EH (cell line): ENCODE results near the gene THSD4.

Experiments used
- DNase-seq: peaks from one replicate; pipeline ENCODE4 v3.0.0-alpha.2; 2015; ENCODE audit warnings: low read depth

THSD4 gene

DNA sequence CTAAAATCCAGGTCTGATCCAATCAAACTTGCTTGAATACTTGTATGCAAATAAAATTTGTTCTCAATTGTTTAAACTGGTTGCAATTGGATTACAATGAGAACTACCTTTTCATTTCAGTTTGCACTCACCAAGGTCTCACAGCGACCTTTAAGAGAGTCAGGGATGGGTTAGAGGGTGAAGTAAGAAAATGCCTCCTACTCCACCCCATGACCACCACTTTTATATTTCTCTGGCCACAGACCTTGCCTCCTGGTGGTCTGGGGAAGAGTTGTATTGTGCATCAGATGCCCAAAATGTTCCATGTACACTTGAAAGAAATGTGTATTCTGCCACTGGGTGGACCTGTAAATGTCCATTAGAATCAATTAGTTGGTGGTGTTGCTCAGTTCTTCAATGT, 16.4 kb upstream of the THSD4 start:
- DNase-seq, result no peak

GRCh38 chr15:71103102-71103676, 12.1 kb upstream of the THSD4 start:
- DNase-seq, result peak; percentile 70

DNA sequence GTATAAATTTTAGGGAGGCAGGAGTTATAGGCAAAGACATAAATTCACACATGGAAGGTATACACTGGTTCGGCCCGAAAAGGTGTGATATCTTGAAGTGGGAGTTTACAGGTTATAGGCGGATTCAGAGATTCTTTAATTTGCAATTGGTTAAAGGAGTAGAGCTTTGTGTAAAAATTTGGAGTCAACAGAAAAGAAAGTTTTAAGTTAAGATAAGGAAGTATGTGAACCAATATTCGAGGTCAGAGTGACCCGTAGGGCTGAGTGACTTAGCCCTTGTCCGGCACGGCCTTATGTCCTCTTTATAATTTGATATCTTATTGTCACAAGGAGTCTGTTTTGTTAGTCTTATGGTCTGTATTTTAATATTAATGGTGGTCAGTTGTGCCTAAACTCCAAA, 10.6 kb upstream of the THSD4 start:
- no peak for DNase-seq

GRCh38 chr15:71105444-71105843, 9.8 kb upstream of the THSD4 start:
- no peak for DNase-seq

GRCh38 chr15:71106802-71107500, 8.3 kb upstream of the THSD4 start:
- no peak for DNase-seq

DNA sequence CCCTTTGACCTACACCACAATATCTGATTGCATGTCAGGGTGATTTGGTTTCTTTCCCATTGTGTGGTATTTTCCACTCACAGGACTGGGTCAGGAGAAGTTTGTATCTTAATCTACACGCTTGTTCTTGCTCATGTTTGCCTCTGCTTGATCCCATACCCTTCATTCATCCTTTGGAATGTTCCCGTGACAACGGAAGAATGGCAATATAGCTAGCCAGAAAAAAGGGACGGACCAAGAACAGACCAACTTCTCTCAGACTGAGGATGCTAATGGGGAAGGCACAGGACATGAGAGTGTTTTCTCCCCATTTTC, 7.8 kb upstream of the THSD4 start:
- DNase-seq, result no peak

DNA sequence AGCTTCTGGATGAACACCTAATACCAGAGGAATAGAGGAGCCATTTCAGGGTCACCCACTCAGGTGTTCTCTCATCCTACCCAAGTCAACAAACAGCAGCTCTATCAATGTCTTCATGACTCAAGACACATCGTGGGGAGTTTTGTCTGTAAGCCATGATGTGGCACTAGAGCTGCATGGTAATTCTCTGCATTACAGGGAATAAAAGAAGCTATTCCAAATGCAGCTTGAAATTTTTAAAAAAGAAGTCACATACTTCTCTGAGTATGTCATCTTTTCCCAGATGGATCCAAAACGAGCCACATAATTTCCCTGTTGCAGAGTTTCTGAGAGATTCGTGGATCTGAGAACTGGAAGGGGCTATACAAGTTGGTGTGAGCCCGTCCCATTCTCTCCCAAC, 6.1 kb upstream of the THSD4 start:
- peak; percentile 85 for DNase-seq

DNA sequence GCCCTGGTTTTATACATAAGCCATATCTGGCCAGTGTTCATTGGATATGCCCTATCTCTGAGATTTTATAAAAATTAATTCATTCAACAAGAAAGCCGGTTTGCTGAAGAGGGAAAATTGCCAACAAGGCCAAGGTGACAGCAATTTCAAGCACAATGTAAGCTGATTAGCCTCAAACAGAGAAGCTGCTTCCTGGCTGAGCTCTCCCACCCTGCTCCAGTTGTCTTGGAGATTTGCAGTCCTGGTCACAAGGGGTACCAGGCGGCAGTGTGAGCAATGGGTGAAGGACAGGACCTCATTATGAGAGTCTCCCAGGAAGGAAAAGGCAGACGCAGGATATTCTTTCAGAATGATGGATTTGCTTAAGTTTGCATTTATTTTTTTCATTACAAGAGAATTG, 5.4 kb upstream of the THSD4 start:
- no peak for DNase-seq

GRCh38 chr15:71110405-71111180, 4.7 kb upstream of the THSD4 start:
- DNase-seq, result no peak

DNA sequence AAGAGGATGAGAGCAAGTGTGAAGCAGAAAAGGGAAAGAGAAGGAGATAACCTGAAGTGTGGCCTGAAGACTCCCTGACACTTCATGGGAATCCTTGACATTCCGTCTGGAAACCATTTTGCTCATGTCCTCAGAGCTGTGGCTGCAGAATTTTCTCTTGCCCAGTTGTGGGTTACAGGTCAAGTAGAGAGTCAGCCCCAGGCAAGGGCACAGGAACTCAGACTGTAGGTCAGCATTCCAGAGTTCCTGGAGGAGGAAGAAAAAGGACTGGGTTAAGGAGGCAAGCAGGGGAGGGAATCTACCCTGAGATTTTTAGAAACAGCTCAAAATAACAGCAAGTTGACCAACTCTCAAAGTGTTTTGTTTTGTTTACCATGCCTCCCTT, 4.1 kb upstream of the THSD4 start:
- peak; percentile 77 for DNase-seq

- peak; percentile 49 for DNase-seq
Observed at GRCh38 chr15:71111950-71112349, 3.3 kb upstream of the THSD4 start.

- DNase-seq, result peak; percentile 36
Observed at GRCh38 chr15:71112429-71112828, 2.8 kb upstream of the THSD4 start.

GRCh38 chr15:71114066-71114680, 1.1 kb upstream of the THSD4 start:
- DNase-seq, result no peak

- DNase-seq, result peak; percentile 66
Observed at GRCh38 chr15:71115567-71116351, 488 bp downstream of the THSD4 start.

DNA sequence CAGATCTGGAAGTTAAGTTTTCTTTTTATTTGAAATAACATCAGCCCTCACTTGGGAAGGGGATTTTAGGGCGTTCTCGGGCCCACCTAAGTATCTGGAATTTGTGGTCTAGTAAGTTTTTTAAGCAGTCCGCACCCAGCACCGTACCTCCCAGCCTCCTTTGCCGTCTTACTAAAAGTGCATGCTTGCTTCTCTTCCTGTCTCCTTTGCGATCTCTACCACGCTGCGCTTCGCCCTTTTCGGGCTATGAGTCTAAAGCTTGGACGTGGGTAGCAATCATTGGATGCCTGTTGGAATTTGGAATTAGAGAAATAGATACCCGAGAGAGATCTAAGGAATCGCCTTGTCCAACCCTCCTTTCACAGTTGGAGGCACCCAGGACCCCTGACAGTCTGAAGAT, 1.1 kb downstream of the THSD4 start:
- peak; percentile 53 for DNase-seq

- DNase-seq, result no peak
Observed at GRCh38 chr15:71116942-71117341, 1.7 kb downstream of the THSD4 start.

- no peak for DNase-seq
Observed at GRCh38 chr15:71117714-71118305, 2.5 kb downstream of the THSD4 start.

- DNase-seq, result no peak
Observed at GRCh38 chr15:71118345-71118744, 3.1 kb downstream of the THSD4 start.

DNA sequence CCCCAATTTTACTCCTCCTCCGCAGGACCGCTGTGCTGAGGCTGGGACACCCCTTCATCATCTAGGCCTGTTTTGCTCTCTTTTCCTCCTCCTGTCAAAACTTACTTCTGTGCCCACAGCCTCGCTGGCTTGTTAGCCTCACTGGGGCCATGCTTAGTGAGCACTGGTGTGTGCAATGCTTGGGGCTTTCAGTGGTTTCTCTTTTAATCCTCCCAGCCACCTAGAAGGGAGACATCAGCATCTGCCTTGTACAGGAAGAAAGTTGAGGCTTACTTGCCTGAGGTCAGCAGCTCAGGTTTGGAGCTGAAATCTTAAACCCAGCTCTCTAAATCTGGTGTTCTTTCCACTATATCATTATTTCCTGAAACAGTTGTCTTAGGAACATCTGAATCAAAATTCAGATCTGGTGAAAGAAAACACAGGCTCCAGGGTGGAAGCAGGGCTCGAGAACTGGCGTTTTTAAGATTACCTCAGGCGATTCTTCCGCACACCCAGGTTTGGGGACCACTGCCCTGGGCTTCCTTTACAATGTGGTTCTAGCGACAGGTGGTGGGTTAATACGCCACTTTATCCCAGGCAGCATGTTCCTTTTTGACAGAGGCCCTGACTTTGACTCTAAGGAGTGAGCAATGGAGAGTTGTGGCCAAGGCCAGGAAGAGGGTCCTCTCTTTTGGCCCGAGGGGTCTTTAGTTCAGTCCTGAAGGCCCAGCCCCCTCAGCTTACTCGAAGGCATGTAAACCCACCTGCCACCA, 3.8 kb downstream of the THSD4 start:
- DNase-seq, result no peak

DNA sequence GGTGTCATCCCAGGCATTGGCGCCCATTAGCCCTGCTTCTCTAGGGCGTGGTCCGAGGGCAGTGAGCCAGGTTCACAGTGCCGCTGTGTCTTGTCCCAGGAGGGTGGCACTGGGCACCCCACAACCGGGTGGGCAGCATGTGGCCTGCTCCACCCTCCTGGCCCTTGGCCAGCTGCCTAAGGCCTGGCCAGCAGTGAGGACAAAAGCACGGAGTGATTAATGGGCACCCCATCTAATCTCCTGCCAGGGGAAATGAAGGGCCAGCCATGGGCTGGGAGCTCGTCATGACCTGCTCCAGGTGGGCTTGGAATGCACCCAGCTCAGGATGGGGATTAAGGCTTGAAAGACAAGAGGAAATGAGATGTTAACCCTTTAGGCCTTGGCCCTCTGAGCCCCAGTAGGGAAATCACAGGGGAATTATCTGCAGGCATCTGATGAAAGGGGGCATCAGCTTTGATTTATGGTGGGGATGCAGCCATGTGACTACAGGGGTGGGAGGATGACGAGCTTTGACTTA, 5.2 kb downstream of the THSD4 start:
- no peak for DNase-seq

DNA sequence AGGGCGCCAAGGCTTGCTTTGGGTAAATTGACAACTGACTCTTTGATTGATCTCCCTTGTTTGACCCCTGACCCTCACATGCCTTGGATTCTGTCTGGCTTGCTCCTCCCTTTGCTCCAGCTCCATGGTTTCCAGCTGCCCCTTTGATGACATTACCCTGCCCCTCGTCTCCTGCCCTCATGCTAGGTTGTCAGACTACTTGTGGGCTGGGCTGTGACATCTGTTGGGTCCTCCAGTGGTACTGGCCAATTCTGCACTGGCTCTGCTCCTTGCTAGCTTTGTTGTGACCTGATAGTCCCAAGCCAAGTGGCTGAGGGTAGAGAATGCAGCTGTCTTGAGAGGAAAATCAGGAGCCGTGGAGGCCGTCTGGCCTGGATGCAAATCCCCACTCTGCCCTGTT, 6.2 kb downstream of the THSD4 start:
- no peak for DNase-seq
